Measurements from ENCODE around the gene PTGR2. TPM values are rescaled to one million over a fixed set of nuclear protein-coding genes. Genes with fewer than 3 reads are reported as not detected.
"Not testable (repeated sequence)": the region's sequence is repeated elsewhere in the genome, so short reads cannot be mapped to it uniquely, and the experiment has no call there.

PTGR2 gene
- total RNA-seq, 1 donor = 5.6 TPM

DNA sequence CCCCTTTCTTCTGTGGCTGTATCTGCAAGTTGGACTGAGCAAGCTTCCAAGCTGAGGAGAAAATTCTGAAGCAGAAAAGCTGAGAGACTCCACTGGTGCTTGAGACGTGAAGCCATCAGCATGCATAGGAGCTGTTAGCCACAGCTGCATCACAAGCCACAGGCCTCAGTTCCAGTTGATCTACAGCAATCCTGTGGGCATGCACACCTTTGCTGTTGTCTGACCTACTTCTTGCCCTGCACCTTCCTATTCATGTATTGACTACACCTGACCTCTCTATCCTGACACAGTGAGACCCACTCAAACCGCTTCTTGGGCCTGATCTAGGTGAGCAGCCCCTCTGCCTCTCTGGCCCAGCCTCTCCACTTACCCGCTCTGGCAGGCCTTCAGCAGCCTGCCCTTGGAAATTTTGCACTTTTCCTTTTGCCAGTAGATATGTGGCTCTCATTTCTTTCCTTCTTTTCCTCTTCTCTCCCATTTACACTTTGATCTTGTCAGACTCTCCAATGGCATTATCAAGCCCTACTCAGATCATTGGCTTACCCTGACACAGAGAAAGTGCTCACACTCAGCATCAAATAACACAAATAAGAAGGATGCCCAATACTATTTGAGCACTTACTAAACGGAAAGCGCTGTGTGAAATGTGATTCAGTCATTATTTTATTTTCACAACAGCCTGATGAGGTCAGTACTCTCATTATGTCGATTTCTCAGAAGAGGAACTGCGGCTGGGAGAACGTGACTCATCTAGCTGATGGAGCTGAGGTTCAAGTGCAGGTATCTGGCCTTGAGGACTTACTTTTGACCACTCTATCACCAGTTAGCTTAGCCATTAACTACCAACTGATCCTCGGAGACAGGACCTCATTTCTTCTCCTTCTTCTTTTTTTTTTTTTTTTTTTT lies 21.9 kb upstream of the PTGR2 start:
- peak; percentile 70 for DNase-seq (ENCODE audit: low read depth)
- no peak overlapping the region for H3K4me3 ChIP-seq (ENCODE audit: low read depth, low read length)
- TF ChIP-seq CTCF (IDR thresholded peaks at IDR 0.05; ENCODE audit: insufficient read depth, low read depth, low read length) = no peak

DNA sequence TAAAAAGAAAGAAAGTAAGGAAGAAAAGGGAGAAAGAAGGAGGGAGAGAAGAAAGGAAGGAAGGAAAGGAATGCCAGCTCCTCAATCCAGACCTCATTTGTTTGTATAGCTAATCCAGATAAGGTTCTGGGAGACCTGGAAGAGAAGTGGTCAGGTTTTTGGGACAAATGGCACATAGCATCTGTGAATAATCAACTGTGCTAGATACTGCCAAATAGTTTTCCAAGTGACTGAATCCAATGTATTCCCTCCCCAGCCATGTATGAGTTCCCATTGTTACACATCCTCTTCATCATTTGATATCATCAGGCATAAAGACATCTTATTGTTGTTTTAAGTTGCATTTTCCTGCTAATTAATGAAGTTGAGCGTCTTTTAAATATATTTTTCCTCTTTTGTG lies 18.6 kb upstream of the PTGR2 start:
- DNase-seq (ENCODE audit: low read depth) = no peak
- no peak for TF ChIP-seq CTCF (IDR thresholded peaks at IDR 0.05; ENCODE audit: insufficient read depth, low read depth, low read length)
- no peak overlapping the region for H3K4me3 ChIP-seq (ENCODE audit: low read depth, low read length)

DNA sequence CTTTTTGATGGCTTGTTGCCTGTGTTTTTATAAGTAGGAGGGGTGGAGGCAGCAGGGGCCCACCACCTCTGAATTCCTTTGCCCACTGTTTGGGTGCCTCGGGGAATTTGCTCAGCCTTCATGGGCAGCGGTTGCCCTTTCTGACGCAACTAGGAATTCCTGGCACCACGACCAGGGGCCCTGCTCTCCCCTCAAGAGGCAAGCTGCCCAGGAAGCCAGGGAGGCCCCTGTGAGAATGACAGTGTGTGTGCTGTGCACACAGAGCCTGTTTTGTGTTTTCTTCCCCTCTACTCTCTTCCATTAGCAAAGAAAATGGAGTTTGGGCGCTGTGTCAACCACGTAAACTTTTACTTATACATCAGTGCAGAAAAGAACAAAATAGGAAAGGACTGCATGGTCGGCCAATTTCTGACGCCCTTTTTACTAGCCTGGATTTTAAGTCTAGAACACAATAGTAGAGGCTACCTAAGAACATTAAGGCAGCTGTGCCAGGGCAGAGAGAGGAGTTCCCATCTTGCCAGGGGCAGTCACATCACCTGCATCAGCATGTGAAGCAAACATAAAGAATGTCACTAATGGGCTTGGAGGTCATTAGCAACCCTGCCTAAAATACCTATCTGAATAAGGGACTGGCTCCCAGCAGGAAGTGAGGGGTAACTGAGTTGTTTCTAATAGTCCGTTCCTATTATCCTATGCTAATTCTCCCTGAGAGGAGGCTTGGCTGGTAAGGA lies 17.9 kb upstream of the PTGR2 start:
- no peak overlapping the region for H3K4me3 ChIP-seq (ENCODE audit: low read depth, low read length)
- peak; percentile 45 for DNase-seq (ENCODE audit: low read depth)
- no peak for TF ChIP-seq CTCF (IDR thresholded peaks at IDR 0.05; ENCODE audit: insufficient read depth, low read depth, low read length)

DNA sequence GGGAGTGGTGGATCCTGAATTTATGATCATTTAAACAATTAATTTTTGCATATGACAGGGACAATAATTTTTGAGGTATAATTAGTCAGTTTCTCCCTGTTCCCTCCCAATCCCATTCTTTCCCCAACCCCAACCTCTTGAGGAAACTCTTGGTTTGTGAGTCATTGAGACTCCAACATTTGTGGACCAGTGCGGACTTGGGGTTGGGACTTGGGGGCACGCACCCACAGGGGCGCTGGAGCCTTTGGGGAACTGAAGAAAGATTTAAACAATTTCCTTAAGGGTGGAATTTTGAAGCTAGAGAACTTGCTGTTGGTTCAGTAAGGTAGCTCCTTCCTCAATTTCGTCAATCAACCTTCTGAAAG lies 17.4 kb upstream of the PTGR2 start:
- no peak for DNase-seq (ENCODE audit: low read depth)
- TF ChIP-seq CTCF (IDR thresholded peaks at IDR 0.05; ENCODE audit: insufficient read depth, low read depth, low read length) = no peak
- no peak overlapping the region for H3K4me3 ChIP-seq (ENCODE audit: low read depth, low read length)

DNA sequence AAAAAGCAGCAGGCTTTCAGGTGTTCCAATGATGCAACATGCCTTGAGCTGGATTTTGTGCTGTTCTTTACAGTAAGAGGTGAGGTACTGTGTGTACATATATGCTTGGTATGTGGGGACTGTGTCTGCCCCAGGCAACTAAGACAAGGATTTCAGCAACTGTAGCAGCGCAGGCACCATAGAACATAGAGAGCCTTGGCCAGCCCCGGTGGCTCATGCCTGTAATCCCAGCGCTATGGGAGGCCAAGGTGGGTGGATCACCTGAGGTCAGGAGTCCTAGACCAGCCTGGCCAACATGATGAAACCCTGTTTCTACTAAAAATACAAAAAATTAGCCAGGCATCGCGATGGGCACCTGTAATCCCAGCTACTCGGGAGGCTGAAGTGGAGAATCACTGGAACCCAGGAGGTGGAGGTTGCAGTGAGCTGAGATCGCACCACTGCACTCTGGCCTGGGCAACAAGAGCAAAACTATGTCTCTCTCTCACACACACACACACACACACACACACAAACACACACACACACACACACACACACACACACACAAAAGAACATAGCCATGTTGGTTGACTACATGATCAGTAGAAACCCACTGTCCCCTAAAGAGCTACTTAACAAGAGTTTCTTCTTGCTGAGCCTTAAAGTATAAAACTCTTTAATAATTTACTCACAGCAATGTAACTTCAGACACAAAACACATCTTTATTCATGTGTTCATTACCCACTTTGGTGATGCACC lies 13.2 kb upstream of the PTGR2 start:
- not testable (repeated sequence) for H3K4me3 ChIP-seq (ENCODE audit: low read depth, low read length); DNase-seq (ENCODE audit: low read depth)

DNA sequence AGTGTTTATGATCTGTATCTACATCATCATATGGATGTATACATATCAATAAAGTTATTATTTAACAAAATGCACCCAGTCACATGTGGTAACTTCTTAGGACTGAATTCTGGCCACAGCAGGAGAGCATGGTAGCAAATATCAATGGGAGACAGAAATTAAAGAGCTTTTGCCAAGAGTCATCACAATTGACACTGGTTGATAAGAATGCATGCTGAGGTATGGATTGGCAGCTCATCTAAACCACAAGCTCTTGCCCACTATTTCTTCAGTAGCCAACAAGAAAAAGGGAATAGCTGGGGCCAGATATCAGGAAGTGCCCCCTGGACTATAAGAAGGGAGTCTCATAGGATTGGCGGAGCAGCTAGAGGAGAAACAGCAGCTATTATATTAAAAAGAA lies 9.4 kb upstream of the PTGR2 start:
- DNase-seq (ENCODE audit: low read depth) = no peak
- TF ChIP-seq CTCF (IDR thresholded peaks at IDR 0.05; ENCODE audit: insufficient read depth, low read depth, low read length) = no peak
- no peak overlapping the region for H3K4me3 ChIP-seq (ENCODE audit: low read depth, low read length)

DNA sequence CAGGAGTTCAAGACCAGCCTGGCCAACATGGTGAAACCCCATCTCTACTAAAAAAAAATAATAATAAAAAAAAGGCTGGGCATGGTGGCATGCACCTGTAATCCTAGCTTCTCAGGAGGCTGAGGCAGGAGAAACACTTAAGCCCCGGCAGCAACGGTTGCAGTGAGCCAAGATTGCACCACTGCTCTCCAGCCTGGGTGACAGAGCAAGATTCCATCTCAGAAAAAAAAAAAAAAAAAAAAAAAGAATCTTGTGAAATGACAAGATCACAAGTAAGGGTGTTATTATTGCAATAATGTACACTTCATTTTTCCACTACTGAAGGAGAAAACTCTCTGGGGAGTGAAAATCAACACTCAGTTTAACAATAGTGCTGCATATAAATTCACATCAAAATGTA lies 8.8 kb upstream of the PTGR2 start:
- no peak for TF ChIP-seq CTCF (IDR thresholded peaks at IDR 0.05; ENCODE audit: insufficient read depth, low read depth, low read length)
- no peak overlapping the region for H3K4me3 ChIP-seq (ENCODE audit: low read depth, low read length)
- no peak for DNase-seq (ENCODE audit: low read depth)
